ENCODE data around the gene DSCAML1.

DSCAML1 gene

GRCh38 chr11:117488996-117489952, 307.7 kb downstream of the DSCAML1 start:
- no peak for DNase-seq (ENCODE audit: low read depth)

GRCh38 chr11:117486059-117486458, 311.0 kb downstream of the DSCAML1 start:
- DNase-seq (ENCODE audit: low read depth) = no peak

DNA sequence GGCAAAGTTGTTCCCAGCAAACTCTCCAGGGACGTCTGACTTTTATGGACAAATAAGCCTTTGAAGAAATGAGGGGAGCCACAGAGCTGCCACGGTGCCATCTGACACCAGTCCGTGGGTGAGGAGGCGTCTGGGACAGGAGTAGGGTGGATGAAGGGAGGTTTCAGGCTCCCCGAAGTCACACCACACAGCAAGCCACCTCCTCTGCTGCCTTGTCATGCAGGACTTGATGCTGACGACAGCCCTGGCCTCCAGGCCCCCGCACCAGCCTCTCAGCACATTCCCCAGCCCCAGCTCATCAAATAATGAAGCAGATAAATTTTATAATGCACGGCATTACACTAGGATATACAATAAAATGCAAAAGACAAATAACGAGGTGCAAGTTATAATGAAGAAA, 312.9 kb downstream of the DSCAML1 start:
- DNase-seq (ENCODE audit: low read depth) = no peak

DNA sequence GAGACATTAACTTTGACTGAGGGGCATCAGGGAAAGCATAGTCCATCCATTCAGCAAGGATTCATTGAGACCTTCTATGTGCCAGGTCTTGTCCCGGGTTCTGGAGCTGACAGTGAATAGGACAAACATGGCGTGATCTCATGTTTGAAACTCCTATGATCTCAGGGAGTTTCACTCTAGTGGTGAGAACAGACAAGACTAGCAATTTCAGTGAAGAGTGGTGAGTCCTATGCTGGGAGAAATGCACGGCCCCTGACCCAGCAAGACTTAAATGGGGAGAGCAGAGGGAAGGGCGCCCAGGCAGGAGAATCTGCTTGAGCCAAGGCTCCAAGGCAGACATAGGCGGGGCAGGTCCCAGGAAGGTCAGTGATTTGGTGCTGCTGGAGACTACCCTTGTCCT, 313.6 kb downstream of the DSCAML1 start:
- DNase-seq (ENCODE audit: low read depth) = no peak

GRCh38 chr11:117482881-117483280, 314.1 kb downstream of the DSCAML1 start:
- no peak for DNase-seq (ENCODE audit: low read depth)

DNA sequence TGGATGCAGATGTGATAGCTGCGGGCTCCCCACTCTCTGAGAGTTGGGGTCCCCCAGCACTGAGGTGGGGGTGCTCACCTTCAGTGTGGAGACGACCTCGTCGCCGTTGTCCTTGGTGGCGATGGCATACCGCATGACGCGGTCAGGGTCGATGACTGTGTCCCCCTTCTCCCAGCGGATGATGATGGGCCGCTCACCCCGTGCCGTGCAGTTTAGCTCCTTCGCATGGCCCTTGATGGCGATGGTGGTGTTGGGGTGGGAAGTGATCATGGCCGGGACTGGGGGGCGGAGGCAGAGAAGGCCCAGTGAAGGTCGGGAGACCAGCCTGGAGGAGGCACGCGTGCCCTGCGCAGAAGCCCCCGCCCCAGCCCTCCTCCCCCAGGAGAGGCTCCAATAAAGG, 315.1 kb downstream of the DSCAML1 start:
- no peak for DNase-seq (ENCODE audit: low read depth)

DNA sequence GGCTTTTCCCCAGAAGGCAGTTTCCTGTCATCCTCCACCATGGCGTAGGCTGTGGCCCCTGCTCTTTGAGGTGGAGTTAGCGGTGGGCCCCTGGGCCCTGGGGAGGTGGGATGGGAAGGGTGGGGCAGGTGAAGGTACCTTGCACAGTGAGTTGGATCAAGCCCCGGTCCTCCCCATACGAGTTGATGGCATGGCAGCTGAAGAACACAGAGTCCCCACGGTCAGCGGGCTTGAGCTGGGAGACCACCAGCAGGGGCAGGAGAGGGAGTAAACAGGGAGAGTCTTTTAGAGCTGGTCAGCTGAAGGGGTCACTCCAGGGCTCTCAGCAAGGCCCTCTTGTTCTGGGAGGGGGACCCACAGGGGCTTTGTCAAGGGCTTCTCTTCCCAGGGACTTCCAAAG, 316.0 kb downstream of the DSCAML1 start:
- DNase-seq (ENCODE audit: low read depth) = no peak

GRCh38 chr11:117480221-117480620, 316.8 kb downstream of the DSCAML1 start:
- DNase-seq (ENCODE audit: low read depth) = no peak

- no peak for DNase-seq (ENCODE audit: low read depth)
These were observed 317.6 kb downstream of the DSCAML1 start for GRCh38 chr11:117479372-117479771.

DNA sequence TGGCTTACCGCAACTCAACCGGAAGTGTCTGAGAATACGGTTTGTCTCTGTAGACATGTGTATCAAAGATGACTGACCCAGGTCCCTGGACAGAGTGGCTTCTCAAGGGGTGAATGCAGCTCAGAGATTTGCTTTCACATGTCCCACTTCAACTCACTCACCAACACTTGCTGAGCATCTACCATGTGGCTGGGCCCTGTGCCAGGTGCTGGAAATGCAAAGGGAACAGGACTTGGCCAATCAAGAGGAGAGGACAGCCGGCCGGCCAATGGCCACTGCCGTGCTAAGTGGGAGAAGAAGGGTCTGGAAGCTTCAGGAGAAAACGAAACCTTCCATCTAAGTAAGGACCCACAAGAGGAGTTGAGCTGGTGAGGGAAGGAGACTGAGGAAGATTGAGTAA, 318.1 kb downstream of the DSCAML1 start:
- no peak for DNase-seq (ENCODE audit: low read depth)

- DNase-seq (ENCODE audit: low read depth) = no peak
These were observed 318.7 kb downstream of the DSCAML1 start for GRCh38 chr11:117478126-117478860.

GRCh38 chr11:117477721-117478120, 319.3 kb downstream of the DSCAML1 start:
- DNase-seq (ENCODE audit: low read depth) = no peak

GRCh38 chr11:117476531-117477142, 320.4 kb downstream of the DSCAML1 start:
- DNase-seq (ENCODE audit: low read depth) = no peak

DNA sequence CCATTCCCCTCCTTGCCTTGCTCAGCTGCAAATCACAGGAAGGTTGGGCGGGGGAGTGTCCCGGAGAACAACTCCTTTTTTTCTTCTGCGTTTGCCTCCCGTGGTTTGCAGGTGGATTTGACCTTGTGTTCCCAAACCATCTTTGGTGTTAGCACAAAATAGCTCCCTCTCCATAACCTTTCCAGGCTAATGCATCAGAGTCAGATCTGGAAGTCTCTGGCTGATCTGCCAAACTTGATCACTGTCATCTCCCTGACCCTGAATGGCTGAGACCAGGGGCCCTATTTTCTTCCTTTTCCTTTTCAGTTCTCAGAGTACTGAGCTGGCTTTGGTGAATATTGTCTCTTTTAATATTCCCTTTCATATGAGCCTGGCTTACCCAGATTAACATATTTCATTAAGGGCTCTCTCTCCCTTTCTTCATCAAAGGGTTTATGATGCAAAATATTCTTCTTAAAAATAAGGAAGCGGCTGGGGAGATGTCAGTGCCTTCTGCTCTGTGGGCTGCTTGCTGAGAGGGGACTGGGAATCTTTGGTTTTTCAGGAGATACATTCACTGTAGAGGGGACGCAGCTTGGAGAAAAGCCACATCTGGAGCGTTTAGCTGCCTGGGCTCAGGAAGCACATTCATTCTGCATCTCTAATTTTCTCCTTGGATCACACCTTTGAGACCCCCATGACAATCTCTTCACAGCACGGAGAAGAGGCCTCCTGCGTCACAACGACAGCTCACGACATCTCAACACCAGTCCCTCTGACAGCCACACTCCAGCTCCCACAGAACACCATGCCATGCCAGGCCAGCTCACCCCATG, 321.1 kb downstream of the DSCAML1 start:
- no peak for DNase-seq (ENCODE audit: low read depth)

- no peak for DNase-seq (ENCODE audit: low read depth)
These were observed 323.4 kb downstream of the DSCAML1 start for GRCh38 chr11:117473481-117474091.

- DNase-seq (ENCODE audit: low read depth) = no peak
These were observed 325.2 kb downstream of the DSCAML1 start for GRCh38 chr11:117471776-117472175.

GRCh38 chr11:117470576-117470975, 326.4 kb downstream of the DSCAML1 start:
- DNase-seq (ENCODE audit: low read depth) = no peak

DNA sequence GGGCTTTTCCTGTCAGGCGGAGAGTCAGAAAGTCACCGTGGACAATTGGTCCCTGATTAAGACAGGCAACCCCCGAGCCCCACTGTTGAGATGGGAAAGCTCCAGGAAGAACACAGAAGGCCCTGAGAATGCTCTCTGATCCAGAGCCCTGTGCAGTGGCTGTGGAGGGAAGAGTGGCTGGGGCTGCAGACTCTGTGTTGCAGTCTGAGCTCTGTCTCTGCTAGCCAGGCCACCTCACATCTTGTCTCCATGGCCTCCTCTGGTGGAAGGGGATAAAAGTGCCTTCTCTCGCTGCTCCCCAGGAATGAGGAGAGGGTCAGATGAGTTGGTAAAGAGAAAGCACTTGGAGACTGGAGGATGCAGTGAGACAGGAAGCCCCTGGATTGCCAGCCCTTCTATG, 328.1 kb downstream of the DSCAML1 start:
- DNase-seq (ENCODE audit: low read depth) = no peak

DNA sequence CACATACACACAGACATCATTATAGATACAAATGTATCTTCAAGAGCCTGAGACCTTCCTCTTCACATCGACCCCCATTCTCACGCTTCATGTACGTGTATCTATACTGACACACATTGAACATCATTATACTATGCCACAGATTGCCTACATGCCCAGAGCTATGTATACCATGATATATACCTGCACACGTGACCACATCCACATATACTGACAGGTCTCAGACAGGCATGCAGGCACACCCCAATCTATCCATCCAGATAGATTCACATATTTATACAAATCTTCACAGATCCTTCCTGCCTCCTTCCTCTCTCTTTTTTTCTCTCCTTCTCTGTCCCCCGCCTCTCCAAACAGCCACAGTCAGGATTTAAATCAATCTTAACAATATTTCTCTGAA, 329.2 kb downstream of the DSCAML1 start:
- DNase-seq (ENCODE audit: low read depth) = no peak

DNA sequence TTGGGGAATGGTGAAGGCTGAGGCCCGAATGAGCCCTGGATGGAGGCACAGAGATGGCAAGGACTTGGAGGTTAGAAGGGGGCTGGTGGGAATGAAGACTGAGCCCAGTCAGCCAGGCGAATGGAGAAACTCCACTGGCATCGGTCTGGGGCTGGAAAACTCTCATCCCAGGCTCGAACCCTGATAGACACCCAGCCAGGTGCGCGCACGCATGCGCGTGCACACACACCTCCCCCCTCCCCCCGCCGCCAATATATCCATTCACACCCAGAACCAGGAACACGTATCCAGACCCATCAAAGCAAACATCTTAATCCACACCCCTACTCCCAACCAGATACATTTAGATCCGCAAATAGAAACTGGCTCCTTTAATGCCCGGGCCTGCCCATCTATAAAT, 330.1 kb downstream of the DSCAML1 start:
- no peak for DNase-seq (ENCODE audit: low read depth)

- no peak for DNase-seq (ENCODE audit: low read depth)
These were observed 331.6 kb downstream of the DSCAML1 start for GRCh38 chr11:117465236-117465997.

All from activated T-cell treated with anti-CD3 and anti-CD28 coated beads for 1 hour (primary cell).